ENCODE results near the gene SPATA31C2.

DNA sequence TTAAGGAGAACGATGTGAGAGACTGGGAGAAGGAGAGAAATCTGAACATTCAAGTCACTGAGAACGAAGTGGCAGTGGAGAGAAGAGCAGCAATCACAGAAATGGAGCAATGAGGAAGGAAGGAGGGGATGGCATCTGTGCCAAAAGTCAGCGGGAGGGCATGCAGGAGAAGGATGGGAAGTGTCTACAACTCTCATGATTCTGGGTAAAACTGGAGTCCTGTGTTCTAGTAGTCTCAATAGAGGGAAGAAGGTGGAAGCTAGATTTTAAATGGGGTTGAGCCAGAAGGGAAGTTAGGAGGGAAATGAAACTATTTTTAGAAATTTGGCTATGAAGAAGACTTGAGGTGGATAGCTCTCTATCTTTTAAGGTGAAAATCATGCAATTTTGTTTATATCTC, 39.1 kb upstream of the SPATA31C2 start:
- TF ChIP-seq EZH2 (IDR thresholded peaks at IDR 0.05) (no peak), CTCF (IDR thresholded peaks at IDR 0.05 in 2 of 3, conservative IDR thresholded peaks at IDR 0.05 in 1 of 3; ENCODE audit: borderline replicate concordance in 1 of 3, insufficient read depth in 1 of 3, low read depth in 2 of 3, low read length in 2 of 3) (no peak), POLR2A (IDR thresholded peaks at IDR 0.05; ENCODE audit: borderline replicate concordance, extremely low read depth, insufficient read depth, insufficient read length) (no peak), POLR2AphosphoS5 (IDR thresholded peaks at IDR 0.05; ENCODE audit: low read depth, low read length) (no peak), RAD21 (IDR thresholded peaks at IDR 0.05; ENCODE audit: low read depth) (no peak), ZFX (IDR thresholded peaks at IDR 0.05) (no peak), ZNF274 (IDR thresholded peaks at IDR 0.05; ENCODE audit: low read depth, low read length) (no peak), YY1 (IDR thresholded peaks at IDR 0.05; ENCODE audit: extremely low read depth, insufficient replicate concordance, low read depth, low read length) (no peak)
- TF ChIP-seq, protein P1, sequence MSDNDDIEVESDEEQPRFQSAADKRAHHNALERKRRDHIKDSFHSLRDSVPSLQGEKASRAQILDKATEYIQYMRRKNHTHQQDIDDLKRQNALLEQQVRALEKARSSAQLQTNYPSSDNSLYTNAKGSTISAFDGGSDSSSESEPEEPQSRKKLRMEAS (IDR thresholded peaks at IDR 0.05): no peak
- TF ChIP-seq, protein P2, sequence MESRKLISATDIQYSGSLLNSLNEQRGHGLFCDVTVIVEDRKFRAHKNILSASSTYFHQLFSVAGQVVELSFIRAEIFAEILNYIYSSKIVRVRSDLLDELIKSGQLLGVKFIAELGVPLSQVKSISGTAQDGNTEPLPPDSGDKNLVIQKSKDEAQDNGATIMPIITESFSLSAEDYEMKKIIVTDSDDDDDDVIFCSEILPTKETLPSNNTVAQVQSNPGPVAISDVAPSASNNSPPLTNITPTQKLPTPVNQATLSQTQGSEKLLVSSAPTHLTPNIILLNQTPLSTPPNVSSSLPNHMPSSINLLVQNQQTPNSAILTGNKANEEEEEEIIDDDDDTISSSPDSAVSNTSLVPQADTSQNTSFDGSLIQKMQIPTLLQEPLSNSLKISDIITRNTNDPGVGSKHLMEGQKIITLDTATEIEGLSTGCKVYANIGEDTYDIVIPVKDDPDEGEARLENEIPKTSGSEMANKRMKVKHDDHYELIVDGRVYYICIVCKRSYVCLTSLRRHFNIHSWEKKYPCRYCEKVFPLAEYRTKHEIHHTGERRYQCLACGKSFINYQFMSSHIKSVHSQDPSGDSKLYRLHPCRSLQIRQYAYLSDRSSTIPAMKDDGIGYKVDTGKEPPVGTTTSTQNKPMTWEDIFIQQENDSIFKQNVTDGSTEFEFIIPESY (IDR thresholded peaks at IDR 0.05; ENCODE audit: extremely low read depth, insufficient replicate concordance, low read length): no peak
